ENCODE results near the gene ZSCAN5A. TPM values are rescaled to one million over a fixed set of nuclear protein-coding genes. Genes with fewer than 3 reads are reported as not detected.

Gene ZSCAN5A, protein sequence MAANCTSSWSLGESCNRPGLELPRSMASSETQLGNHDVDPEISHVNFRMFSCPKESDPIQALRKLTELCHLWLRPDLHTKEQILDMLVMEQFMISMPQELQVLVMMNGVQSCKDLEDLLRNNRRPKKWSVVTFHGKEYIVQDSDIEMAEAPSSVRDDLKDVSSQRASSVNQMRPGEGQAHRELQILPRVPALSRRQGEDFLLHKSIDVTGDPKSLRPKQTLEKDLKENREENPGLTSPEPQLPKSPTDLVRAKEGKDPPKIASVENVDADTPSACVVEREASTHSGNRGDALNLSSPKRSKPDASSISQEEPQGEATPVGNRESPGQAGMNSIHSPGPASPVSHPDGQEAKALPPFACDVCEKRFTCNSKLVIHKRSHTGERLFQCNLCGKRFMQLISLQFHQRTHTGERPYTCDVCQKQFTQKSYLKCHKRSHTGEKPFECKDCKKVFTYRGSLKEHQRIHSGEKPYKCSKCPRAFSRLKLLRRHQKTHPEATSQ
- 16.7 TPM for total RNA-seq
- long read RNA-seq, partial matches to known transcripts: 0 of 12 reads
- long read RNA-seq, other reads (novel, unspliced or antisense): 8 of 12 reads

DNA sequence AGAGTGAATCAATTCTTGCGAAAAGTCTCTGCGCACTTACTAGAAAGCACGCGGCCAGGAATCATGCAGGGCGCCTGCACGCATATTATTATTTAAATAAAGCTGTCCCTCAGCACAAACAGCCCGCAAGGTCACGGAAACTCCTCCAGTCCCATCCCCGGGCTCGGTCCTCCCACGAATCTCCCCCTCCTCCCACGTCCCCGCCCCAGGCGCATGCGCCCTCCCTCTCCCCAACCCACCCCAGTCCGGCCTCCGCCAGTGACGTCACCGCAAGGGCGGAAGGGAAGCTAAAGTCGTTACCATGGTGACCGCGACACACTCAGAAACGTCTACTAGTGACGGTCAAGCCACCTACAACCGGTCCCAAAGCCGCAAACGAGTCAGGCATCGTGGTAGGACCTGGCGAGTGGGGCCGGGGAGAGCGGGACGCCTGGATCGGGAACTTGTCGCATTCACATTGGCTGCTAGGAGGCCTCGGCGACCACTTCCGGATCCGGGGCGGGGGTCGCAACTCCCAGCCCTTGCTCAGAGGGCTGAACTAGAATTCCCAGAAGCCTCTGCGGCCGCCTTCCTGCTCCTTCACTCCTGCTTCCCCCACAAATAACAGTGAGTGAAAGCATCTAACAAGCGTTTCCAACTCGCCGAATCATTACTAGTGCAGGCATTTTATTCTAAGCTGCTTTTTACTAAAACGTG lies at the start of gene ZSCAN5A:
ZSCAN5A (minus strand) TSS at position 459 of the 696 bp plus-strand sequence. CDS start 89,793 bp downstream, outside the sequence.
- peaks cover 13% of the 10 kb centered on the region for H3K36me3 ChIP-seq
- intact Hi-C loops (cut with micrococcal nuclease): no loop called here
- TF ChIP-seq, protein P1, sequence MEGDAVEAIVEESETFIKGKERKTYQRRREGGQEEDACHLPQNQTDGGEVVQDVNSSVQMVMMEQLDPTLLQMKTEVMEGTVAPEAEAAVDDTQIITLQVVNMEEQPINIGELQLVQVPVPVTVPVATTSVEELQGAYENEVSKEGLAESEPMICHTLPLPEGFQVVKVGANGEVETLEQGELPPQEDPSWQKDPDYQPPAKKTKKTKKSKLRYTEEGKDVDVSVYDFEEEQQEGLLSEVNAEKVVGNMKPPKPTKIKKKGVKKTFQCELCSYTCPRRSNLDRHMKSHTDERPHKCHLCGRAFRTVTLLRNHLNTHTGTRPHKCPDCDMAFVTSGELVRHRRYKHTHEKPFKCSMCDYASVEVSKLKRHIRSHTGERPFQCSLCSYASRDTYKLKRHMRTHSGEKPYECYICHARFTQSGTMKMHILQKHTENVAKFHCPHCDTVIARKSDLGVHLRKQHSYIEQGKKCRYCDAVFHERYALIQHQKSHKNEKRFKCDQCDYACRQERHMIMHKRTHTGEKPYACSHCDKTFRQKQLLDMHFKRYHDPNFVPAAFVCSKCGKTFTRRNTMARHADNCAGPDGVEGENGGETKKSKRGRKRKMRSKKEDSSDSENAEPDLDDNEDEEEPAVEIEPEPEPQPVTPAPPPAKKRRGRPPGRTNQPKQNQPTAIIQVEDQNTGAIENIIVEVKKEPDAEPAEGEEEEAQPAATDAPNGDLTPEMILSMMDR (IDR thresholded peaks at IDR 0.05; ENCODE audit: borderline replicate concordance): no peak

DNA sequence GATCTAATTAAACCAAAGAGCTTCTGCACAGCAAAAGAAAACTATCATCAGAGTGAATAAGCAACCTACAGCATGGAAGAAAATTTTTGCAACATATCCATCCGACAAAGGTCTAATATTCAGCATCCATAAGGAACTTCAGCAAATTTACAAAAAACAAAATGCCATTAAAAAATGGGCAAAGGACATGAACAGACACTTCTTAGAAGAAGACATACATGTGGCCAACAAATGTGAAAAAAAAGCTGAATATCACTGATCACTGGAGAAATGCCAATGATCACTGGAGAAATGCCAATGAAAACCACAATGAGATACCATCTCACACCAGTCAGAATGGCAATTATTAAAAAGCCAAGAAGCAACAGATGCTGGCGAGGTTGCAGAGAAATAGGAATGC lies 46.2 kb upstream of the ZSCAN5A start:
- intact Hi-C loops (cut with micrococcal nuclease): no loop called here
- H3K4me3 ChIP-seq: no peak overlapping the region
- no peak overlapping the region for H3K27ac ChIP-seq (replicated peaks)
- no peaks in the 10 kb centered on the region for H3K27me3 ChIP-seq (ENCODE audit: low read depth)
- peaks cover 17% of the 10 kb centered on the region for H3K36me3 ChIP-seq
- H3K4me1 ChIP-seq: no peaks in the 10 kb centered on the region
- peaks cover 64% of the 10 kb centered on the region for H3K9me3 ChIP-seq (replicated peaks)
- TF ChIP-seq, protein P1 (IDR thresholded peaks at IDR 0.05; ENCODE audit: borderline replicate concordance): no peak
- no peak for DNase-seq

More for the DNA sequence above, at the start of gene ZSCAN5A:
- peak within 1 kb of the TSS; percentile 99 for H3K27ac ChIP-seq (replicated peaks)
- H3K9me3 ChIP-seq (replicated peaks): no peaks in the 10 kb centered on the region
- peak; percentile 96 for DNase-seq
- peaks cover 37% of the 10 kb centered on the region for H3K4me1 ChIP-seq
- H3K27me3 ChIP-seq (ENCODE audit: low read depth): no peaks in the 10 kb centered on the region
- H3K4me3 ChIP-seq: peak within 1 kb of the TSS; percentile 75

DNA sequence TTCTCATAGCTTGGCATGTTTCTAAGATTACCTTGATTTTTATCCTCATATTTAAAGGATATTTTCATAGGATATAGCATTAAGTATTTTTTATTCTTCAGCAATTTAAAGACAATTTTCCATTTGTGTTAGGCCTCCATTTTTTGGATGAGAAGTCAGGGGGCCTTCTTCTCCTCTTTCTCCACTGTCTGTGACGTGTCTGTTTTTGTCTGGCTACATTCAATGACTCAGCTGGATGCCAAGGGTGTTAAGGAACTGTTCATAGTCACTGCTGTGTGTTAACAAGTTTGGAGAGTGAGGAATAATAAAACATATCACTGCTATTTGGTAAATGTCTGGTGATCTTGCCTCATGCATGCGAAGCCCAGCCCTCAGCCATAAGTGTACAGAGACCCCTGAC lies 42.3 kb upstream of the ZSCAN5A start:
- DNase-seq: no peak
- H3K27me3 ChIP-seq (ENCODE audit: low read depth): no peaks in the 10 kb centered on the region
- intact Hi-C loops (cut with micrococcal nuclease): no loop called here
- H3K9me3 ChIP-seq (replicated peaks): peaks cover 35% of the 10 kb centered on the region
- no peak overlapping the region for H3K27ac ChIP-seq (replicated peaks)
- H3K36me3 ChIP-seq: peaks cover 11% of the 10 kb centered on the region
- no peaks in the 10 kb centered on the region for H3K4me1 ChIP-seq
- H3K4me3 ChIP-seq: no peak overlapping the region
- TF ChIP-seq, protein P1 (IDR thresholded peaks at IDR 0.05; ENCODE audit: borderline replicate concordance): no peak

DNA sequence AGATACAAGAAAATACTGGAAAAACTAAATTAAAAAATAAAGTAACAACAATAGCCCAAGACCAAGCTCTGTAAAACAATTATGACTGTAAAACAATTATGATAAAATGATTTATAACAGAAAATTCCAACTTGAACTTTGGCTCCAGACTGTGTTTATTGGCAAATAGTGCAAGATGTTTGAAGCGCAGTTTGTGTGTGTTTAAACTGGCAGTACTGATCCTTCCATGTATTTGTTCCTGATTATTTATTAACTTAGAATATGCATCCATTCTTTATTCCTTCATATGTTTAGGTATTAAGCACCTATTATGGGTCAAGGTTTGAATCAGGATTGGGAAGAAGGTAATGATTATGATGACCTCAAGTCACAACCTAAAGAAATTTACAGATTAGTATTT lies 40.9 kb upstream of the ZSCAN5A start:
- intact Hi-C loops (cut with micrococcal nuclease): no loop called here
- no peak overlapping the region for H3K27ac ChIP-seq (replicated peaks)
- no peaks in the 10 kb centered on the region for H3K4me1 ChIP-seq
- TF ChIP-seq, protein P1 (IDR thresholded peaks at IDR 0.05; ENCODE audit: borderline replicate concordance): no peak
- no peaks in the 10 kb centered on the region for H3K27me3 ChIP-seq (ENCODE audit: low read depth)
- H3K36me3 ChIP-seq: no peaks in the 10 kb centered on the region
- H3K4me3 ChIP-seq: no peak overlapping the region
- H3K9me3 ChIP-seq (replicated peaks): peaks cover 21% of the 10 kb centered on the region
- DNase-seq: no peak

DNA sequence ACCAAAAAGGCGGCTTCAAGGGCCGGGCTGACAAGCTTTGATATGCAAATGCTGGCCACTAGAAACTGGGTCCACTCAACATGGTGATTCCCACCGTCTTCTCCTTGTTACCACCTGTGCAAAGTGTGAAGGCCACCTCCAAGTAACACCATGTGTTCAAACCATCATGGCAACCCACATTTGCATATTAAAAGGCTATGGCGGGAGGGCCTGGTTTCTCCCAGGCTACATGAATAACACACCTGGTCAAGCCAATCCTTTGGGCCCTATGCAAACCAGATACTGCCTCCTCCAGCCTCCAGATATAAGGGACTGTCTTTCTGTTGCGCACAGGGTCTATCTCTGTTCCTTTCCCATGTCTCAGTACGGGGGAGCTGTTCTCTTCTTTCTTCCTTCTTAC lies 36.6 kb upstream of the ZSCAN5A start:
- H3K9me3 ChIP-seq (replicated peaks): no peaks in the 10 kb centered on the region
- H3K27me3 ChIP-seq (ENCODE audit: low read depth): no peaks in the 10 kb centered on the region
- H3K4me3 ChIP-seq: no peak overlapping the region
- H3K4me1 ChIP-seq: peaks cover 3% of the 10 kb centered on the region
- no peaks in the 10 kb centered on the region for H3K36me3 ChIP-seq
- no peak overlapping the region for H3K27ac ChIP-seq (replicated peaks)
- TF ChIP-seq, protein P1 (IDR thresholded peaks at IDR 0.05; ENCODE audit: borderline replicate concordance): no peak
- no peak for DNase-seq
- intact Hi-C loops (cut with micrococcal nuclease): loop anchor here (5.0 kb wide), 1 partner anchor 99 kb away; no protein-coding TSS in a partner anchor

Data from left ventricle myocardium inferior (tissue), 1 donor.